Raji (cell line): Measurements from ENCODE around the gene REPIN1.

Experiments used
- POLR2A ChIP-seq: IDR thresholded peaks from 2 replicates; pipeline ENCODE4 v1.6.1; 2011; ENCODE audit warnings: low read depth, low read length, control low read depth; ENCODE audit not compliant: insufficient read depth

The REPIN1 gene

DNA sequence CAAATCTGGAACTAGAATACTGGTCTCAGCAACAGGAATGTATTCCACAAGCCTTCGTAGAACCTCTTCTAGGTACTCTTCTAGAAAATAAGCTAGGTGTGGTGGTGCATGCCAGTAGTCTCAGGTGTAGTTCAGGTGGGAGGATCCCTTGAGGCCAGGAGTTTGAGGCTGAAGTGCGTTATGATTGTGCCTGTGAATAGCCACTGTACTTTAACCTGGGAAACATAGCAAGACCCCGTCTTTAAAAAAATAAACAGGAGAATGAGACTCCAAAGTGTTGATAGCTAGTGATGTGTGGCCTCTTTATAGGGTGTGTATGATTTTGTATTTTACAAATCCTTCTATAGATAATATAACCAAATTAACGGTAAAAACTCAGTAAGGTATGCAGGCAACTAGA is 9.0 kb downstream of the REPIN1 start:
- no peak for TF ChIP-seq POLR2A

- TF ChIP-seq POLR2A: peak; percentile 56
Observed at GRCh38 chr7:150378115-150378852, 9.7 kb downstream of the REPIN1 start.

DNA sequence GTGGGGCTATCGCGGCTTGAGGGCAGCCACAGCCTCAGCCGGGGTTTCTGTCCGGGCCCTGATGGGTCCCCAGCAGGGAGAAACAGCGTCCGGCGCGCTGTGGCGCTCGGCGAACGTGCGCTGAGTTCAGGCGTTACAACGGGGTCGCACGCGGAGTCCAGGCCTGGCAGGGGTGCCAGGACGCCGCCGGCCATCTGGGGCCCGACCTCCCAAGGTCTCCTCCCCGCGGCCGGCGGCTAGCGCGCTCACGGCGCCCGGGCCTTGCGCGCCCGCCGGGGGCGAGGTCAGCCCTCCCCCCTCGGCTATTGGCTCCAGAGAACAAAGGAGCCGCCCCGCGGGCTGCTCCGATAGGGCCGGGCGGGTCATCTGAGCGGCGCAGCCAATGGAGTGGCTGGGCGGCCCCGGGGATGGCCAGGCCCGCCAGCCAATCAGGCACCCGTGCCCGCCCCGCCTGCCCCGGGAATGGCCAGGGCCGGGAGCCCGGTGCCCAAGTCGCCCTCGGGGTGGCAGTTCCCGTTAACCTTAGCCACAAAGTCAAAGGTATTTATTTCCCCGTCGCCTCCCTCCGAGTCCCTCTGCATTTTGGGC is 10.3 kb downstream of the REPIN1 start, which contains the start of gene ZNF775:
Gene ZNF775 (plus strand): TSS at position 478 of the 588 bp plus-strand sequence. CDS start 9,141 bp downstream, outside the sequence.
- TF ChIP-seq POLR2A: peak; percentile 92

GRCh38 chr7:150379441-150380379 is 11.1 kb downstream of the REPIN1 start:
- TF ChIP-seq POLR2A: peak; percentile 44; the same call in 1 of the 2 replicates

GRCh38 chr7:150380463-150380862 is 11.8 kb downstream of the REPIN1 start:
- TF ChIP-seq POLR2A: no peak

GRCh38 chr7:150381096-150381495 is 12.5 kb downstream of the REPIN1 start:
- TF ChIP-seq POLR2A: no peak; the same call in 1 of the 2 replicates

GRCh38 chr7:150381785-150382122 is 13.1 kb downstream of the REPIN1 start:
- no peak for TF ChIP-seq POLR2A

DNA sequence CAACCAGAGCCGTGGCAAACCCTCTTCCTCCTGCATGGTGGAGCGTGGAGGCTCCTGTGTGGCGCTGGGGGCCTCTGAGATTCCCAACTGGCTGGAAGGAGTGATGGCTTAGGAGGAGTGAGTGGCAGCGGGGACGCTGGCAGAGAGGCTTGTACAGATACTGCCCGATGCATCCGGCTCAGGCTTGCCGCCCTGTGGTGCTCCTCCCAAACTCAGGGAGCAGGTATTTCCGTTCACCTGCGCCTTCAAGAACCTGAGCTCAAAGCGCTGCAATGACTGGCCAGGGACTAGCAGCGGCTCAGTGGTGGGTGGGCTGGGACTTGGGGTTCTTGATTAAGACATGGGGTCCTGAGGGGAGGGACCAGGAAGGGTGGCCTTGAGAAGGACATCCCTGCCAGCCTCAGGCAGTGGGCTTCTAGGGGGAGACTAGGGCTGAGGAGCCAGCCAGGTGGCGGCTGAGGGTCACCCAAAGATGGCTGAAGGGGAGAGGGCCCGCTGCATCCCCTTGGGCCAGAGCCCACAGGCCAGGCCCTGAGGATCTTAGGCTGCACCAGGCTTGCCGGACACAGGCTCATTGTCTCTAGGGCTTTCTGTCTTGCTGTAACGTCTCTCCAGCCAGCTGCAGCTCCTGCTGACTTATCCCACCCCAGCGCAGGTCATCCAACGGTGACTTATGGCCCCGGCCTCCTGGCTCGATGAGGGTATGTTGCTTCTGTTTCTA is 13.7 kb downstream of the REPIN1 start:
- no peak for TF ChIP-seq POLR2A

DNA sequence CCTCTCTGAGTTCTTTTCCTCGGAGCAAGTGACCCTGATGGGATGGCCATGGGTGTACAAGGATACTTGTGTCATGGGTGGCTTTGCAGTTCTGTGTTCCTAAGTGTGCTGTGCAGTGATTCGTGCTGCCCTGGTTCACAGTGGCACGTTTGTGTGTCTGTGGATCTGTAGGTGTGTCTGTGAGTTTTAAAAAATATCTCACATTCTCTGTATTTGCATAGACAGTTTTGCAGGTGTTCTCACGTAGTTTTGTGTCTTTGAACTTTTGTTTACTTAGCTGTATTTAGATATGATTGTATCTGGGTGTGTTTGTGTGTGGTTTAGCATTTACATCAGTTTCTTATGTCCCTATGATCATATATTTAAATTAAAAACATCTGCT is 14.2 kb downstream of the REPIN1 start:
- peak; percentile 62; the same call in 1 of the 2 replicates for TF ChIP-seq POLR2A

DNA sequence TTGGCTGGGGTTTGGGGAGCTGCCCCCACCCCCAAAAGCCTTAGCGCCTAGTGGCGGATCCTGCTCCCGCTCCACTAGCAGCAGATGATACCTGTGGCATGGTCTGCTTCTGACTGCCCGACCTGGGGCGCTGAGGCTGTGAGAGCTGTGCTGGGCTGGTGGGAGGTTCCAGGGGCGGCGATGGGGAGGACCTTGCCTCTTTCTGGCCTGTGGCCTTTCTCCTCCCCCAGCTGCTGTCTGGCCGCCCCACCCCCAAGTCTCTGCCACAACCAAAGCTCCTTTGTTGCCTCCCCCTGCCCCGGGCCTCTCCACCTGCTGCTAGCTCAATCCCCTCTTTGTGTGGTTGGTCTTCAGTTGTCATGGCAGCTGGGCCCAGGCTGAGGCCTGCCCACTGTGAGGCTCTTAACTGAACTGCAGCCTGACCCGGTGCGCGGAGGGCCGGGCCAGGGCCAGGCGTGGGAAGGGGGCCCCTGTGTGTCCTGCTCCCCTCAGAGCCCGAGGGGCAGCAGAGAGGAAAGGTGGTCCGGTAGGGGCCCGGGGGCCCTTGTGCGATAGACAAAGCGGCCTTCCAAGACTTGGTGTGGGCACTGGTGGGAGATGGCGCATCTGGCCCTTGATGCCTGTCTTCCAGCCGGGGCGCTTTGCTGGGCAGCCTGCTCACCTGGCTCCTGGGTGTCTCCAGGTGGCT is 15.2 kb downstream of the REPIN1 start:
- peak; percentile 59; the same call in 1 of the 2 replicates for TF ChIP-seq POLR2A

DNA sequence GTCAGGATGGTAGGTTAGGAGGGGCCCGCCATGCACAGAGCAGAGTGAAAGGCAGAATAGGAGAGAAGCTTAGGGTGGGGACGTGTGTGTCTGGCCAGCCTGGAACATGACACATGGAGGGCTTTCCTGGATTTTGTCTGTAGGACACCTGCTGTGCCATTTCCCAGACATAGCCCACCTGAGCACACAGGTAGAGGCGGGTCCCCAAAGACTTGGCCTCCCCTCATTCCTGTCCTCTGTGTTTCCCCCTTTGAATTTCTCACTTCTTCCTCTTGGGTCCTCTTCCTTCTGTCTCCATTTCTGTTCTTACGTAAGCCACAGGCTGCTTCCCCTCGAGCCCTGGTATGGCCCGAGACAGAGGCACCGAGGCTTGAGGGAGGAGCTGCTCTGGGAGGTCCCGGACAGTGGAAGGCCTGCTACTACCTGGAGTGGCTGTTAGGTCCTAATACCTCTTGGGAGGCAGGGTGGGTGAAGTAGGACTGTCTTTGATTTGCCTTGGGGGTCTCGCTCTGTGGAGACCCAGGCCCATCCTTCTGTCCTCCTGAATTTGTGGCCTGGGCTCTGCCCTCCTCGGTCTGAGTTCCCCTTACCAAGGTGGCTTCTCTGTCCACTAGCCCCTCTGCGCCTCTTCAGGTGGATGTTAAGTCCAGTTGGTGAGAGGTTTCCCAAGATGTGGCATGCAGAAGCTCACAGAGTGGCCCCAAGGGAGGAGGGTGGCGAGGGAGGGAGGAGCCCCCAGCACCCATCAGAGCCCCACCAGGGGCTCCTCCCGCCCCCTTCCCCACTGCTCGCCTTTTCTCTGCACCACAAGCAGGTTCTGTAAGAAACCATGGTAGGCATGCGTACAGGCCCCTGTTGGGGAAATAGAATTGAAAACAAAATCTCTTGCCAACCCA is 16.0 kb downstream of the REPIN1 start:
- no peak for TF ChIP-seq POLR2A

GRCh38 chr7:150385302-150385723 is 16.7 kb downstream of the REPIN1 start:
- no peak for TF ChIP-seq POLR2A

DNA sequence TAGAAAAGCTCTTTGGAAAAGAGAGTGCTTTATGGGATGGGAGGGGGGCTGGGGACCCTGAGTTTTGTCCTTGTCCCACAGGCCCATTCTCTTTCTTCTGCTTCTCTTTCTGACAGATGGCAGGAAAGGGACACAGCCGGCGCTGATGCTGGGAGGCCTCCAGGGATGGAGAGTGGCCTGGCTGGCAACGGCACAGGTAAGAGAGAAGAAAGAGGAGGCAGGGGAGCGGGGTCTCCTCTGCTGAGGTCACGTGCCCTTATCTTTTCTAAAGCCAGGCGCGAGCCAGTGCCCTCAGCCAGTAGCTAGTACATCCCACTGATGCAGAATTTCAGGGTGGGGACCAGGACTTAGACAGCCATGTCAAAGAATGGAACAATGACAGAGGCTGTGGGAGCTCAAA is 19.7 kb downstream of the REPIN1 start:
- no peak for TF ChIP-seq POLR2A
